H1 (cell line): ENCODE data around the gene ANKRD26. TPM values are rescaled to one million over a fixed set of nuclear protein-coding genes. Genes with fewer than 3 reads are reported as not detected.

Experiments used
- CTCF ChIA-PET: fragments of 300-600 bp; sonication (Branson Sonifier 250); formaldehyde crosslinking; loops from one replicate; lab custom pipeline; 2021; ENCODE audit not compliant: partially characterized antibody; lab: Charles Lee
- POLR2A ChIA-PET: fragments of 300-600 bp; sonication (Branson Sonifier 250); formaldehyde crosslinking; loops from one replicate; lab custom pipeline; 2021; ENCODE audit warnings: inconsistent platforms; ENCODE audit not compliant: partially characterized antibody; lab: Charles Lee
- DNase-seq, 2 experiments: peaks; one replicate each; pipeline versions ENCODE4 v3.0.0 to v3.0.0-alpha.2; 2010 to 2022; ENCODE audit warnings: low spot score in 2 of 2, low read depth in 1 of 2, mixed read lengths in 1 of 2
- FAIRE-seq: peaks from 2 replicates; lab custom pipeline; 2011; peaks lifted over from hg19 to GRCh38; lab: Jason Lieb, UNC
- H2AFZ ChIP-seq: 2 replicates; pipeline ENCODE4 v1.8.1; 2012; ENCODE audit warnings: low read length, inconsistent platforms
- H2AK5ac ChIP-seq: 2 replicates; pipeline ENCODE4 v1.6.1; 2013; ENCODE audit warnings: low read depth, low read length
- H2BK120ac ChIP-seq: replicated peaks from 2 replicates; pipeline ENCODE3; 2013; ENCODE audit warnings: low read depth, low read length, inconsistent platforms
- H2BK12ac ChIP-seq: 2 replicates; pipeline ENCODE4 v1.6.1; 2013; ENCODE audit warnings: low read depth, low read length
- H2BK15ac ChIP-seq: 2 replicates; pipeline ENCODE4 v1.6.1; 2013; ENCODE audit warnings: low read length
- H2BK20ac ChIP-seq: 2 replicates; pipeline ENCODE4 v1.6.1; 2013; ENCODE audit warnings: low read length
- H2BK5ac ChIP-seq: 2 replicates; pipeline ENCODE4 v1.6.1; 2013; ENCODE audit warnings: low read depth, low read length
- H3K14ac ChIP-seq: 2 replicates; pipeline ENCODE4 v1.6.1; 2013; ENCODE audit warnings: inconsistent platforms; ENCODE audit not compliant: insufficient read length
- H3K18ac ChIP-seq: 2 replicates; pipeline ENCODE4 v1.6.1; 2013; ENCODE audit warnings: low read length; ENCODE audit errors: extremely low read depth
- H3K23ac ChIP-seq: 2 replicates; pipeline ENCODE4 v1.6.1; 2013; ENCODE audit warnings: inconsistent platforms; ENCODE audit not compliant: insufficient read length
- H3K23me2 ChIP-seq: 2 replicates; pipeline ENCODE4 v1.6.1; 2013; ENCODE audit warnings: low read depth, low read length
- H3K27ac ChIP-seq: 2 replicates; pipeline ENCODE4 v1.6.1; 2011; ENCODE audit warnings: low read depth, low read length, inconsistent platforms
- H3K27me3 ChIP-seq, 4 experiments: replicated peaks in 1 of 4; 1 replicate in 1 of 4; 2 replicates in 3 of 4; pipeline versions ENCODE4 v1.6.1 to v1.8.1; 2011 to 2013; ENCODE audit warnings: low read length in 3 of 4, mild to moderate bottlenecking in 3 of 4, inconsistent platforms in 2 of 4, mixed read lengths in 2 of 4, moderate library complexity in 1 of 4; ENCODE audit not compliant: control insufficient read depth in 3 of 4, insufficient read depth in 3 of 4; ENCODE audit errors: extremely low read depth in 1 of 4
- H3K36me3 ChIP-seq, 4 experiments: 2 replicates each; pipeline versions ENCODE4 v1.6.1 to v1.8.1; 2011 to 2013; ENCODE audit warnings: mild to moderate bottlenecking in 4 of 4, low read length in 3 of 4, moderate library complexity in 2 of 4, control low read depth in 1 of 4, inconsistent platforms in 1 of 4; ENCODE audit not compliant: insufficient read depth in 4 of 4, control insufficient read depth in 2 of 4
- H3K4ac ChIP-seq: replicated peaks from 2 replicates; pipeline ENCODE3; 2013; ENCODE audit warnings: low read length, low read depth, mixed read lengths, inconsistent platforms; ENCODE audit not compliant: insufficient read length
- H3K4me1 ChIP-seq, 4 experiments: replicated peaks in 1 of 4; 1 replicate in 1 of 4; 2 replicates in 3 of 4; pipeline versions ENCODE4 v1.6.1 to v1.8.1; 2011 to 2013; ENCODE audit warnings: low read length in 3 of 4, inconsistent platforms in 2 of 4, mixed read lengths in 1 of 4; ENCODE audit not compliant: insufficient read depth in 4 of 4, control insufficient read depth in 3 of 4
- H3K4me2 ChIP-seq, 2 experiments: 2 replicates each; pipeline versions ENCODE4 v1.6.1 to v1.8.1; 2011 to 2013; ENCODE audit warnings: low read depth in 2 of 2, low read length in 2 of 2, control low read depth in 1 of 2, inconsistent platforms in 1 of 2, mild to moderate bottlenecking in 1 of 2; ENCODE audit not compliant: insufficient read depth in 1 of 2
- H3K4me3 ChIP-seq, 4 experiments: fragments of 200-600, 300-600 bp in 1 of 4; sonication (generic), shearing (Covaris generic), sonication (Bioruptor Twin) in 1 of 4; 2 replicates each; pipeline versions ENCODE4 v1.5.1 to v1.8.1; 2011 to 2016; ENCODE audit warnings: low read length in 4 of 4, low read depth in 3 of 4, control low read depth in 2 of 4, inconsistent platforms in 2 of 4, mild to moderate bottlenecking in 2 of 4, mixed read lengths in 1 of 4, moderate library complexity in 1 of 4; ENCODE audit not compliant: insufficient read depth in 2 of 4; ENCODE audit errors: extremely low read depth in 1 of 4
- H3K56ac ChIP-seq: replicated peaks from 2 replicates; pipeline ENCODE3; 2013; ENCODE audit warnings: low read depth, mild to moderate bottlenecking, mixed read lengths, low read length, inconsistent platforms; ENCODE audit not compliant: insufficient read length
- H3K79me1 ChIP-seq: 2 replicates; pipeline ENCODE4 v1.6.1; 2013; ENCODE audit warnings: low read depth, low read length, control low read depth
- H3K79me2 ChIP-seq, 2 experiments: 2 replicates each; pipeline versions ENCODE4 v1.6.1 to v1.8.1; 2012 to 2013; ENCODE audit warnings: low read length in 2 of 2, mild to moderate bottlenecking in 2 of 2, inconsistent platforms in 1 of 2; ENCODE audit not compliant: insufficient read depth in 2 of 2, control insufficient read depth in 1 of 2
- H3K9ac ChIP-seq, 4 experiments: replicated peaks in 1 of 4; 1 replicate in 1 of 4; 2 replicates in 3 of 4; pipeline versions ENCODE4 v1.6.1 to v1.8.1; 2011 to 2013; ENCODE audit warnings: low read depth in 3 of 4, low read length in 3 of 4, control low read depth in 2 of 4, mild to moderate bottlenecking in 2 of 4, moderate library complexity in 2 of 4, inconsistent platforms in 1 of 4; ENCODE audit errors: extremely low read depth in 1 of 4
- H3K9me3 ChIP-seq, 2 experiments: 2 replicates each; pipeline versions ENCODE4 v1.6.1 to v1.8.1; 2012 to 2013; ENCODE audit warnings: mild to moderate bottlenecking in 2 of 2, moderate library complexity in 2 of 2, control low read depth in 1 of 2, inconsistent platforms in 1 of 2, low read depth in 1 of 2, low read length in 1 of 2, mixed read lengths in 1 of 2; ENCODE audit not compliant: insufficient read depth in 2 of 2
- H4K20me1 ChIP-seq, 2 experiments: replicated peaks in 1 of 2; 2 replicates each; pipeline versions ENCODE3 to v1.8.1; 2011 to 2013; ENCODE audit warnings: inconsistent platforms in 2 of 2, low read length in 2 of 2, mild to moderate bottlenecking in 1 of 2; ENCODE audit not compliant: insufficient read depth in 2 of 2, control insufficient read depth in 1 of 2
- H4K5ac ChIP-seq: 2 replicates; pipeline ENCODE4 v1.6.1; 2013; ENCODE audit warnings: low read length, low read depth, mixed read lengths, inconsistent platforms; ENCODE audit not compliant: insufficient read length
- H4K8ac ChIP-seq: 2 replicates; pipeline ENCODE4 v1.8.0; 2013; ENCODE audit warnings: mild to moderate bottlenecking, moderate library complexity, low read length, inconsistent platforms; ENCODE audit not compliant: insufficient read depth; ENCODE audit errors: extremely low read depth
- H4K91ac ChIP-seq: replicated peaks from 2 replicates; pipeline ENCODE3; 2013; ENCODE audit warnings: low read length, mixed read lengths, inconsistent platforms; ENCODE audit not compliant: insufficient read length
- BACH1 ChIP-seq: IDR thresholded peaks from 2 replicates; pipeline ENCODE4 v1.6.1; 2012; ENCODE audit warnings: low read length, improper control_type of control experiment
- CTCF ChIP-seq, 3 experiments: IDR thresholded peaks; 1 replicate in 2 of 3; 2 replicates in 1 of 3; pipeline versions ENCODE4 v1.5.1 to v1.6.1; 2011; ENCODE audit warnings: low read length in 3 of 3, mild to moderate bottlenecking in 3 of 3, inconsistent platforms in 2 of 3, low read depth in 1 of 3, moderate library complexity in 1 of 3; ENCODE audit not compliant: insufficient read depth in 1 of 3; ENCODE audit errors: control extremely low read depth in 1 of 3
- EGR1 ChIP-seq: IDR thresholded peaks from 2 replicates; pipeline ENCODE4 v1.6.1; 2011; ENCODE audit warnings: low read depth, low read length, borderline replicate concordance
- KDM4A ChIP-seq: IDR thresholded peaks from one replicate; pipeline ENCODE4 v1.7.1; 2012; ENCODE audit warnings: low read depth, mild to moderate bottlenecking, moderate library complexity, low read length, inconsistent platforms; ENCODE audit not compliant: severe bottlenecking
- MAFK ChIP-seq: IDR thresholded peaks from 2 replicates; pipeline ENCODE4 v1.6.1; 2012; ENCODE audit warnings: low read depth, mild to moderate bottlenecking, improper control_type of control experiment, low read length
- RAD21 ChIP-seq, 2 experiments: IDR thresholded peaks in 1 of 2; conservative IDR thresholded peaks in 1 of 2; 2 replicates each; pipeline ENCODE4 v1.6.1; 2011; ENCODE audit warnings: low read depth in 2 of 2, low read length in 2 of 2, improper control_type of control experiment in 1 of 2, inconsistent platforms in 1 of 2, mild to moderate bottlenecking in 1 of 2, moderate library complexity in 1 of 2
- WGBS, 2 experiments: shearing (Covaris generic) in 1 of 2; methylation state at CpG; one replicate each; pipeline versions ENCODE4 v1.1.6 to v1.1.7; 2013 to 2015; ENCODE audit warnings: low lambda C conversion rate in 2 of 2, mixed read lengths in 2 of 2, inconsistent platforms in 1 of 2, low coverage in 1 of 2, missing lambda C conversion rate in 1 of 2; ENCODE audit not compliant: insufficient replicate concordance in 2 of 2, insufficient coverage in 1 of 2, insufficient read length in 1 of 2; ENCODE audit errors: extremely low coverage in 1 of 2, missing lambda C conversion rate in 1 of 2; 5-methylcytosine and 5-hydroxymethylcytosine counted together
- polyA plus RNA-seq, 7 experiments: library from polyadenylated mRNA; depleted of rRNA in 3 of 7; stranded (reverse) in 5 of 7; unstranded in 2 of 7; fragments of >200 nt in 5 of 7; fragments of 200-250 nt in 2 of 7; gene quantifications; 1 replicate in 5 of 7; 2 replicates in 1 of 7; 4 replicates in 1 of 7; pipeline versions ENCODE4 v1.2.1 to v1.2.3, GENCODE V29; 2011 to 2013; ENCODE audit warnings: missing spikeins in 2 of 7, mixed read lengths in 2 of 7
- total RNA-seq: library from RNA; stranded (reverse); fragmentation: NEBNext Ultra II Directional; extraction: Animal tissue kit (Norgen Biotek cat#: 25700); gene quantifications from 2 replicates; pipeline ENCODE4 v1.2.1, GENCODE V29; 2021

Gene ANKRD26
- total and polyA plus RNA-seq, 2 of the 8 experiments (the other 6 are each of a cell fraction or from before 2014, with no cell fraction given), result 1.3 to 8.8 TPM

GRCh38 chr10:27072436-27073114 lies 27.7 kb downstream of the ANKRD26 start:
- Histone ChIP-seq H2AK5ac (no peak overlapping the region), H4K5ac (no peak overlapping the region)
- CTCF ChIA-PET, result interaction anchor here (0.6 to 1.2 kb wide), 11 partner anchors 8 to 533 kb away, joined by 3 to 6 read pairs (median 3); no protein-coding TSS in a partner anchor

More at GRCh38 chr10:27072436-27073114, 27.7 kb downstream of the ANKRD26 start:
- no peak overlapping the region for H2BK120ac ChIP-seq
- peak; percentile 88 for FAIRE-seq
- no peak overlapping the region for H2BK5ac ChIP-seq
- peak overlapping the region; percentile 19; the same call in 1 of the 2 replicates for H3K27ac ChIP-seq
- H3K79me1 ChIP-seq, result no peaks in the 10 kb centered on the region; the same call in 1 of the 2 replicates
- no peak overlapping the region; the same call in 1 of the 2 replicates for H3K18ac ChIP-seq
- H2AFZ ChIP-seq, result no peak overlapping the region
- 0 out of 2 replicates have a peak overlapping the region, but pooled peaks have one; percentile 11 for H2BK15ac ChIP-seq
- no peak overlapping the region for H3K4me3 ChIP-seq
- H3K56ac ChIP-seq, result no peak overlapping the region
- H3K9ac ChIP-seq, result no peak overlapping the region
- no peaks in the 10 kb centered on the region for H3K9me3 ChIP-seq
- H3K4me2 ChIP-seq, result no peak overlapping the region
- WGBS, 2 experiments, result 74% methylated on average over 6 of the region's 6 CpGs; no CpG with 5 or more reads in 1 of the 2 experiments
- H3K14ac ChIP-seq, result no peak overlapping the region
- DNase-seq, result peak; percentile 33 to 65
- H2BK12ac ChIP-seq, result no peak overlapping the region; the same call in 1 of the 2 replicates
- no peaks in the 10 kb centered on the region for H3K79me2 ChIP-seq
- no peaks in the 10 kb centered on the region for H3K23me2 ChIP-seq
- POLR2A ChIA-PET, result interaction anchor here (0.5 kb wide), 1 partner anchor 672 kb away, joined by 3 read pairs; no protein-coding TSS in a partner anchor
- no peak overlapping the region for H3K4ac ChIP-seq
- no peak overlapping the region for H2BK20ac ChIP-seq
- no peaks in the 10 kb centered on the region for H4K20me1 ChIP-seq
- no peaks in the 10 kb centered on the region for H3K27me3 ChIP-seq
- peaks cover 0 to 11% (median 2%) of the 10 kb centered on the region in 4 experiments; a peak in 4 of 8 replicates for H3K36me3 ChIP-seq
- H3K23ac ChIP-seq, result no peak overlapping the region
- H4K91ac ChIP-seq, result no peak overlapping the region
- TF ChIP-seq CTCF (IDR thresholded peaks at IDR 0.05; ENCODE audit: control extremely low read depth in 1 of 3, insufficient read depth in 1 of 3, low read depth in 1 of 3, low read length in 3 of 3) (peak; percentile 80 to 98 (median 85)), KDM4A (no peak), EGR1 (no peak), BACH1 (0 out of 2 replicates have a peak, but pooled peaks have one; percentile 42), RAD21 (IDR thresholded peaks at IDR 0.05 in 1 of 2, conservative IDR thresholded peaks at IDR 0.05 in 1 of 2; ENCODE audit: low read depth in 2 of 2, low read length in 2 of 2) (peak; percentile 60 to 65), MAFK (peak; percentile 38; the same call in 1 of the 2 replicates)
- TF ChIP-seq, all 59 proteins: peak for 4
- H4K8ac ChIP-seq, result peak overlapping the region; percentile 53; the same call in 1 of the 2 replicates
- H3K4me1 ChIP-seq, result no peaks in the 10 kb centered on the region; a peak in 1 of 7 replicates
